HS-27A (cell line): Measurements from ENCODE around the gene AHNAK.

Experiments
- DNase-seq: peaks from one replicate; pipeline ENCODE4 v3.0.0-alpha.2; 2012; ENCODE audit warnings: low read depth, missing footprints

Gene AHNAK

DNA sequence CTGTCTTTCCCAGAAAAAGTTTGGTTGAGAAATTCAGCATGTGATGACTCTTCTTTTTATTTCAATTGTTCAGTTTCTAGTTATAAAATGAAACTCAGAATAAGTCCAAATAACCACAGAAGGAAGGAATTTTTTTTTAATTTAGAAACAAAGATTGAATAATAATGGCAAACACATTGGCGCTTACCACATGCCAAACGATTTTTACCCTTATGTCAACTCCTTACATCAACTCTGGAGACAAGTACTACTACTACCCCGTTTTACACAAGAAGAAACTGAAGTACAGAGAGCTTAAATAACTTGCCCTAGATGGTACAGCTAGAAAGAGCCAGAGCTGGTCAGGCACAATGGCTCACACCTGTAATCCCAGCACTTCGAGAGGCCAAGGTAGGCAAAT lies 52.4 kb downstream of the AHNAK start:
- no peak for DNase-seq

DNA sequence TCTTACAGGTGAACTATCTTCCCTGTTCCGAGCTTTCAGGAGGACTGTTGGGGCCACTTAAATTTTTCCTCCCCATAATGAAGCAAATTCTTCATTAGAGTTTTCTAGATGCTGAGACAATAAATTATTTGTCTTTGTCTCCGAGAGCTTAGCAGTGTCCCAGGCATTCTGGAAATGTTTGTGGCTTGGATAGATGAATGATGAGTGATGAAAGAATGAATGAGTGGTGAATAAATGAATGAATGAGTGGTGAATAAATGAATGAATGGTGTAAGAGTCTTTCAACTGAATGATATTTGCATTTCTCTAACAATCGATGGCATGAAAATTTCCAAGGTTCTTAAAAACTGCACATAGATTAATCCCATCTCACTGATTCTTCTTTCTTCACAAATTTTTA lies 52.8 kb downstream of the AHNAK start:
- DNase-seq, result no peak

DNA sequence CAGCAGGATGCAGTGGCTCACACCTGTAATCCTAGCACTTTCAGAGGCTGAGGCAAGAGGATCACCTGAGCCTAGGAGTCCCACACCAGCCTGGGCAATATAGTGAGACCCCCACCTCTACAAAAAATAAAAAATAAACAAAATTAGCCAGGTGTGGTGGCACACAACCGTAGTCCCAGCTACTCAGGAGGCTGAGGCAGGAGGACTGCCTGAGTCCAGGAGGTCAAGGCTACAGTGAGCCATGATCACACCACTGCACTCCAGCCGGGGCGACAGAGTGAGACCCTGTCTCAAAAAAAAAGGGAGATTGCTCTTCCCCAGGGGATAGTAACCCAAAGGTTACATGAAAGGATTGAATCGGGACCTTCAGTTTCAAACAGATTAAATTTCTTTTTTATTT lies 54.0 kb downstream of the AHNAK start:
- DNase-seq, result no peak

DNA sequence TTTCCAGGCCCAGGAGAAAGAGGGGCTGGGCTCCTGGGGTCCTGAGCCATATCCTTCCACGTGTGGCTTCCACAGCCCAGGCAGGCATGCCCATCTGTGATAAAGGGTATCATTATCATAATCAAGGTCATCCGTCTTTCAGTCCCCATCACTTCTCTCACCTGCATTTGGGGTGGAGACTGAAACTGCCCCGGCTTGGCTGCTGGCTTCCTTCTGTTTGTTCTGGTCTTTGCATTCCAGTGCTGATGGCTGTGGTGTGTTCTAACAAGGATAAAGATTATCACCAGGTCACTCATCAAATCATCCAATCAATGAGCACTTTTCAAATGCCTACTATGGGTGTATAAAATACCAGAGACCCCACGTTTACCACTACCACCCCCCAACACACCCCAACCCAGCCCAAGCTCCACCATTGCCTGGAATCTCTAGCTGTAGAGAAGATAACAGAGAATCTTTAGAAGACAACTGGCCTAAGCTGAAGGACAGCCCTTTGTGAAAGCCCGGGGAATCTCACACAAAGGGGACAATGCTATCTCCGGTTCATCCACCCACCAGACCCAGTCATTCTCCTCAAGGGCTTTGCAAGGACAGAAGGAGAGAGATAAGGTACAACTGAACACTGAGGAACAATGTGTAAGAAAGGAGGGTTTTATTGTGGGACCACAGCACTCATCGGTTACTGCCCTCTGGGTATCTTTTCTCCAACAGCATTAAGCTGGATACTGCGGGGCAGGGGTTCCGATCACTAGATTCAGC lies 54.9 kb downstream of the AHNAK start:
- no peak for DNase-seq

DNA sequence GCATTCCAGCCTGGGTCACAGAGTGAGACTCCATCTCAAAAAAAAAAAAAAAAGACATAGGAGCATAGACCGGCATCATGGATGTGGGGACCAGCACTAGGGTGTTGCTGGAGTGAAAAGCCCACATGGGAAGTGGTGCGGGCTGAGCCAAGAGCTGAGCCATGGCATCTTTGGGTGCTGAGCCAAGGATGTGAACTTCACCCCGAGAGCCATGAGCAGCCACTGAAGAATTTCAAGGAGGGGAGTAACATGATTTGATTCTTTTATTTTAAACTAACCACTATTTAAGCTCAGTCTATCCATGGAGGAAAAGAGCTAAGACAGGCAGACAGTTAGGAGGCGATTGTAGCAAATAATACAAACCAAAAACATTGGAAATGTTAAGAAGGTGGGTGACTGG lies 57.4 kb downstream of the AHNAK start:
- peak; percentile 62 for DNase-seq

DNA sequence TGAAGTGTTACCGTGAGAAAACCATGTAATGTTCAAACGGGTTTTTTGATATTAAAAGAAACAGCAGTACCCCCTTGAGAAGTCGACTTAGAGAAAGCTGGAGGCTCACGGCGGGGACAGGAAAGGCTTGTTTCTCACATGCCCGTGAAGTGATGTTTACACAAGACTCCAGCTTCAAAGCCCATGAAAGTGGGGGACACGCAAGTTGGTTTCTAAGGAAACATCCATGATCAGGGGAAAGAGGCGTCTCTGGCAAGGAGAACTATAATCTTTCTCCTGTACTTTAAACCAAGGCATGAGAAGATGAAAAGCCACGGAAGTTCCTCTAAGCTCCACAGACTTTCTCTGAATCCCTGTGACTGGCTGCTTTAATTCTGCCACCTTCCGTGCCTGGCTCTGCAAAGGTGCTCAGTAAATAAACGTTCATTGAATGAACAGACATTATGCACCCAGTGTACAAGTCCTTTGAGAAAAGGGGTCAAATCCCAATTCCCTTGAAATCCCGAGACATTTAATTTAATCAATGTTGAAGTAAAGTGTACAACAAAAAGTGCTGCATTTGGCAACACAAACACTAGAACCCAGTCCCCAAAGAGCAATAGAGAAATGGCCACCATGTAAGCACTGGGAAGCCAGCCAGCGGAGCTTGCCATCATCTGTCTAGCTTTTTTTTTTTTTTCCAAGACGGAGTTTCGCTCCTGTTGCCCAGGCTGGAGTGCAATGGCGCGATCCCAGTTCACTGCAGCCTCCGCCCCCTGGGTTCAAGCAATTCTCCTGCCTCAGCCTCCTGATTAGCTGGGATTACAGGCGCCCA lies 58.7 kb downstream of the AHNAK start:
- DNase-seq, result no peak

DNA sequence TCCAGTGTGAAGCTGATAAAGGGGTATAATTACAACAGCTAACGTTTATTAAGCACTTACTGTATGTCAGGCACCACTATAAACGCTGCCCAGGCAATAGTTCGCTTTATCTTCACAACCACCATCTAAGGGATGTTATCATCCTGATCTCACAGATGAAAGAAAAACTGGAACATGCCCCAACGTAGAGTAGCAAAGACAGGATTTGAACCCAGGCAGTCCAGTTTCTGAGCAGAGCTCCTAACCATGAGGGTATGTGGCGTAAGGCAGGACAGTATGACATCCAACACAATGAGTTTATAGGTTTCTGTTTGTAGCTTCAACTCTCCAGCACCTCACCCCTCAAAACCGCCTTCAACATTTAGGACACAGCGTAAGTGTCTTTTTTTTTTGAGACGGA lies 59.5 kb downstream of the AHNAK start:
- DNase-seq, result no peak

DNA sequence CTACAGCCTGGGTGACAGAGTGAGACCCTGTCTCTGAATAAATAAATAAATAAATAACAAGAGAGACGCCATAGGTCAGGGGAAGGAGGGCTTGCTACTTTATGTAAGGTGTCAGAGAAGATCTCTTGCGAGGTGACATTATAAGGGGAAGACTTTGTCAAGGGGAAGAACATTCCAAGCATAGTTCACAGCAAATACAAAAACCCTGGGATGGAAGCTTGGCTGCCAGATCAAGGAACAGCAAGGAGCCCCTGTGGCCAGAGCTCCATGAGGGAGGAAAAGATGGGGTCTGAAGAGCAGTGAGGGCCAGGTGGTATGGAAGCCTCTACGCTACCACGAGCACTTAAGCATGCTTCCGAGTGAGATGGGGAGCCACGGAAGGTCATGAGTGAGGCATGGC lies 62.3 kb downstream of the AHNAK start:
- DNase-seq, result no peak

DNA sequence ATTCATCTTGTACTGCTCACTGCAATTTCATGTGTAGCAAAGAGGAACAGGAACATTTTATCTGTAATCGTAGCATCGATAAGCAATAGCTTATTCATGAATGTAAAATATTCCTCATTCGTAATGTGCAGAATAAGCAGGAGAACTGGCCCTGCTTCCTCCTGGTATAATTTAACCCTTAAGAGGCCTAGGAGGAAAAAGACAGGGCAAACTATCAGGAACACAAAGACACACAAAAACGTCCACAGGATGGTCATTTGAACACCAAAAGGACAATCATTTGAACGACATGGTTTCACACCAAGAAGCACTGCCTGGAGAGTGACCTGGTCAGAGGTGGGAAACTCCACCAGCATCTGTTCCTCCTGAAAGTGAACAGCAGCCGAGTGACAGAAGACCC lies 63.9 kb downstream of the AHNAK start:
- no peak for DNase-seq

DNA sequence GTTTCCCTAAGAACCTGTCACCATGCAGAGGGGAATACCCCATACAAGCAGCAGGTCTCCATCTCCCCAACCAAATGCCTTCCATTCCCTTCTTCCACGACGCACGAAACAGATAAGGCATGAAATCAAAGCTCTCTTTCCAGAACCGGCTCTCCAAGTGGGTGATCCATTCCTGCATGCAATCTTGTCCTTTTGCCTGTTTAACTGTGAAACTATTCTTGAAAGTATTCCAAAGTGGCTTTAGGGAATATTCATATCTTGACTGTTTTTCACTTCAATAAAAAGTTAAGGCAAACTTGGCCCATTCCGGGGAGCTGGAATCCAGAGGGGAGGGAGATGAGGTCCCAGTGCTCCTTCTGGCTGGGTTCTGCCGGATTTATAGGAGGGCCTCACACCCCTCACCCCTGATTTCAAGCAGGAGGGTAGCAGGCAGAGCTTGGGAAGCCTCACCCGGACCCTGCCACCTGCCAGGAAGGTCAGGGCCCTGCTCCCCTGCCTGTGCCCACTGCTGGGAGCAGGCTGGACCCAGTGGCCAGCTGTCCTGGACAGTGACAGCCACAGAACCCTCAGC lies 66.9 kb downstream of the AHNAK start:
- no peak for DNase-seq

DNA sequence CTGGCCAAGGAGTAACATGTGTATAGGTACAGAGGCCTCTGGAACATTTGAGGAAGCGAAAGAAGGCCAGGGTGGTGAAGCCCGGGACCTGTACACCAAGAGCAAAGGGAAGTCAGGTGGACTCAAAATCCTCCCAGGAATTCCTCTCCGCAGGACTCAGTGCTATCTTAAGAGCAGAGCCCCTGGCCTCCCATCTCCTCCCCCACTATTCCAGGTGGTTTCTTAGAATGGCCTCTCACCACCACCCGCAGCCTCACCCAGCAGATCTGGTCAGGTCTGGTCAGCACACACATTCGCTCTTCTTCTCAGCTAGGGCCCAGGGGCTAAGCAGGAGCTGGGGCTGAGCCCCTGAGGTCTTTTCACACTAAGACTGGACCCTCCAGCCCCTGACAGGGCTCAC lies 68.7 kb downstream of the AHNAK start:
- no peak for DNase-seq

DNA sequence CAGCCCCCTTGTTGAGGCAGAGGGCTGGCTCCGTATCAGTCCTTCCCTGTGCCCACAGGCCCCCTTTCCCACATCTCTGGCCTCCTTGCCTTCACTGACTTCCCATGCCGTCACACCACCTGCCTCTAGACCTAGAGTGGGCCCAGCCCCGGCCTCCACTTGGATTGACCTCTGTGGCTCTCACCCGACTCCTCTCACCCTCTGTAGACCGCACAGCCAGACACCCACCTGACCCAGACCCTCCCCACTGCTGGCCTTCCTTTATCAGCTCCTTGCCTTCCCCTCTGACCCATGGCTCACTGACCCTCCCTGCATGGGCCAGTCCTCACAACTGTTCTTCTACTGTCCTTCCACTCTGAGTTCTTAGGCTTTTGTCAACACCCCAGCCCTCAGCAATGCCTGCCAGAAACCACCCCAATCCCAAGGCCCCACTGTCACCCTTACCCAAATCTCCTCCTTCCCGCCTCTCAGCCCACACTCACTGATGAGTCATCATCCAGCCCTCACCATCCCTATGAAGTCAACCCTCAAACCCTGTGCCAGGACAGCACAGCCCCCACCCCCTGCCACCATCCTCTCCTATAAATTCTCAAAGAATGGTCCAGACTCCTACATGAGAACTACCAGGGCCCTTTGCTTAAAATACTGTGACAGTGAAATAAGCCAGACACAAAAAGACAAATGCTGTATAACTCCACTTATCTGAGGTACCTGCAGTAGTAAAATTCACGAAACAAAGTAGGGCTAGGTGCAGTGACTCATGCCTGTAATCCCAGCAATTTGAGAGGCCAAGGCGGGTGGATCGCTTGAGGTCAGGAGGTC lies 74.3 kb downstream of the AHNAK start:
- DNase-seq, result peak; percentile 96

DNA sequence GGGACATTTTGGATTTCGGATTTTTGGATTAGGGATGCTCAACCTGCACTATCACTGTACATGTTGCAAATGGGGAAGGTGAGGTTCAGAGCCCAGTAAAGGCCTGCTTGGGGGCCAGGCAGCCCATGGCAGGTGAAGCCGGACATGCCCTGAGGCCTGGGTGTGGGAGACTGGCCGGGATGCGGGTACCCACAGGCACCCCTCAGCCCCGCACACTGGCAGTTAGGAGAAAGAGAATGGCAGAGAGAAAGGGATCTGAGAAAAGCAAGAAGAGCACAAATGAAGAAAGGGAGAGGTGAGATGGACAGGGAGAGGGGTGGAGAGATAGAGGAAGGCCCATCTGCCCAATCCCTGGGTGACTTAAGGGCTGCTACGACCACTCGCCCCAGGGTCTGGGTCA lies 75.0 kb downstream of the AHNAK start:
- DNase-seq, result no peak

DNA sequence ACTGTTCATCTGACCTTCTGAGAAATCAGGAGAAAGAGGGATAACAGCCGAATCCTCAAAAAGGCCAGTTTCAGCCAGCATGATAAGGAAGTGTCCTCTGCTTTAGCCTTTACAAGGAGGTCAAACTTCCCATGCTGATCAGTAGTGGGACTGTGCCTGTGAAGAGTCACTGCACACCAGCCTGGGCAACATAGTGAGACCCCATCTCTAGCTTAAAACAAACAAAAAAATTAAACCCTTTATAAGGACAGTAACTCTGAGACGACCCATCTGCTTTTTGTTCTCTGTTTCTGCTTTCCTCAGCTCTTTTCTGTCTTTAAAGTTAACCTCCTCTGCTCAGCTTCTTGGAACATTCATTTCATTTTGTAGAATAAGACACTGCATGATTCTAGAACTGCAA lies 78.0 kb downstream of the AHNAK start:
- DNase-seq, result no peak

DNA sequence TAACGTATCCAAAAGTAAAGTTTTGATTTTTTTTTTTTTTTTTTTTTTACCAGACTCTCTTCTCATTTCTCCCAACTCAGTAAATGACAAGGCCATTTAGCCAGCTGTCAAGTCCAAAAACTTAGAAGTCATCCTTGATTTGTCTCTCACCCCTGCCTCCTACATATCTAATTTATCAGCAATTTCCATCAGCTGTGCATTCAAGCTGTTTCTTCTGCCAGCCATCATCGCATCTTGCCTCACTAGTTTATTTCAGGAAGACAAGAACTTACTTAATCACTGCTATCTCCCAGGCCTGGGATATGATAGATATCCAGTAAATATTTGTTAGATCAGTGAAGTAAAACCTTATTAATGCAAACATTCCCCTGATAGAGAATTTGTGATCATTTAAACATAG lies 80.2 kb downstream of the AHNAK start:
- DNase-seq, result no peak

DNA sequence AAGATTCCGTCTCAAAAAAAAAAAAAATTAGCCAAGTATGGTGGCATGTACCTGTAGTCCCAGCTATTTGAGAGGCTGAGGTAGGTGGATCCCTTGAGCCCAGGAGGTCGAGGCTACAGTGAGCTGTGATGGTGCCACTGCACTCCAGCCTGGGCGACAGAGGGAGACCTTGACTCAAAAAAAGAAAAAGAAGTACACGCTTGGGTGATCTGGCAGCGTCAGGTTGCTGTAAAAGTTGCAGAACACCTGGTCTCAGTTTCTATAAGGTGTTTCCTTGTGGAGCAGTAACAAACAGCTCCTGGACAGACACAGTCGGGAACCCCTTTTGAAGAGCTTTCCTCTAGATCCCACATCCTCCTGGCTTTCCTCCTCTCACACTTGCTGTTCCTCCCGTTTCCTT lies 82.0 kb downstream of the AHNAK start:
- DNase-seq, result no peak

DNA sequence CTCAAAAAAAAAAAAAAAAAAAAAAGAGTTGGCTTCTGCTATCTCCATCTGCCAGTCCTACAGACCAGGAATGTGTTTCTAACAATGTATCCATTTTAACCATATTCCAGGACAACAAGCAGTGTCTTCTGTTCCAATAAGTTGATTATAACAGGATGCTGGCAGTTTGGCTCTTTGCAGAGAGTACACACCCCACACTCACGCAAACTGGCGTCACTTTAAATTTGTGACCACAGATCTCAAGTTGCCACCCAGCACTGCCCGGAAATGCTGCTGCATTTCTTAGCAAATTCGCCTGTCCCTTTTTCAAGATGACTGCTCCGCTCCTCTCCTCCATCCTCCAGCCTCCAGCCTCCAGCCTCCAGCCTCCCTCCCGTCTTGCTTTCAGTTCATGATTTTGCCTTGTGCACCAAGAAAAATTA lies 83.5 kb downstream of the AHNAK start:
- no peak for DNase-seq

DNA sequence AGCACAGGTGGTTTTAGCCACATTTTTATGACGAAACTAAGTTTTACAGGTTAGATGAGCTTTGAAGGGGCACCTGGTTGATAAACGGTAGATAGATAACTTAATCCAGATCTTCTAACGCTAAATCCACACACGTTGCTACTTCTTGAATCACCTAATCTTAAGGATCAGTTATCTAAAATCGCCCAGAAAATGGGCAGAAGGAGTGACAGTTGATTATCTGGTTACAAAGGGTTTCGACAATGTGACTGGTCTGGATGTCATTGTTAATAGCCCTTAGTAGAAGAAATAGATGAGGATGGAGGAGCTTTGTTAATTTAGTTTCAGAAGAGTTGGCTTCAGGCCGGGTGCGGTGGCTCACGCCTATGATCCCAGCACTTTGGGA lies 84.1 kb downstream of the AHNAK start:
- no peak for DNase-seq

DNA sequence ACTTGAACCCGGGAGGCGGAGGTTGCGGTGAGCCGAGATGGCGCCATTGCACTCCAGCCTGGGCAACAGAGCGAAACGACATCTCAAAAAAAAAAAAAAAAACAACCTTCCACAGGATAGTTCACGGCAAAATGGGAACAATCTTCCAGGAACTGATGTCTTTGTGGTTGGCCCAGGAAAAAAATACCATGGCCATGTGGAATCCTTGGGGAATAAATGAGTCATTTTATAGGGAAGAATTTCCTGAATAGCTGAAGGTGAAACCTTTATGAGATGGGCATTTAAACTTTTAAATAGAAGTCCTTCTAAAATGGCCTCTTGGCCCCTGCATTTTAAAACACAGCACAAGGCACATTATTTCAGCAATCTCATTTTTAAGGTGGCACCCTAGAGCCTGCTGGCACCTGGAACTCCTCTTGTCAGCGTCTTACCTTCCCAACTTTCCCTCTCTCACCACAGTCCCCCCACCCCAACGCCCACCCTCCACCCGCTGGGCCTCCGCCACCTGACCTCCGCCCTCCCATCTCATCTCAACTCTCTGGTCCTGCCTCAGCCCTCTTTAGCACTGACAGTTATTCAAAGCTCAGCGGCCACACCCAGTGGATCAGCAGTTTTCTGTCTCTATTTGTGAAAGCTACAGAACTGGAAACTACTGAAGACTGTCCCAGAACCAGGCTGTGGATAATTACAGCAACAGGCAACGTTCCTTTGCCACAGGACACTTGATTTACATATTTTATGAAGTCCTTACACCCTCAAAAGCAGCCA lies 84.7 kb downstream of the AHNAK start:
- DNase-seq, result peak; percentile 69

DNA sequence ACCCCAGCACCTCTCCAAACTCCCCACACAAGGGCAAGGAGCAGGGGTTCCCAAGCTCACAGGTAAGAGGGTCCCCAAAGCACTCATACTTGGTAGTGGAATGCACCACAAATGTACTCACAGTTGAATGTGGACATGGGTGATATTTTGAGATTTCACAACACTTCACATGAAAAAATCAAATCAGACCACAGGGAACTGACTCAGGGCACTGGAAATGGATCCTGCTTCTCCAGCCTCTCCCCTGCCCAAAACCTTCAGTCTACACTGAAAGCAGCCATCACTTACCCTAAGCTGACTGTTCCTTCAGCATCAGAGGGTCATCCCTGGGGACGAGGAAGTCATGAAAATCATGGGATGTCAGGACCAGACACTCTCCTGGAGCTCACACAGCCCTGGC lies 87.5 kb downstream of the AHNAK start:
- no peak for DNase-seq

DNA sequence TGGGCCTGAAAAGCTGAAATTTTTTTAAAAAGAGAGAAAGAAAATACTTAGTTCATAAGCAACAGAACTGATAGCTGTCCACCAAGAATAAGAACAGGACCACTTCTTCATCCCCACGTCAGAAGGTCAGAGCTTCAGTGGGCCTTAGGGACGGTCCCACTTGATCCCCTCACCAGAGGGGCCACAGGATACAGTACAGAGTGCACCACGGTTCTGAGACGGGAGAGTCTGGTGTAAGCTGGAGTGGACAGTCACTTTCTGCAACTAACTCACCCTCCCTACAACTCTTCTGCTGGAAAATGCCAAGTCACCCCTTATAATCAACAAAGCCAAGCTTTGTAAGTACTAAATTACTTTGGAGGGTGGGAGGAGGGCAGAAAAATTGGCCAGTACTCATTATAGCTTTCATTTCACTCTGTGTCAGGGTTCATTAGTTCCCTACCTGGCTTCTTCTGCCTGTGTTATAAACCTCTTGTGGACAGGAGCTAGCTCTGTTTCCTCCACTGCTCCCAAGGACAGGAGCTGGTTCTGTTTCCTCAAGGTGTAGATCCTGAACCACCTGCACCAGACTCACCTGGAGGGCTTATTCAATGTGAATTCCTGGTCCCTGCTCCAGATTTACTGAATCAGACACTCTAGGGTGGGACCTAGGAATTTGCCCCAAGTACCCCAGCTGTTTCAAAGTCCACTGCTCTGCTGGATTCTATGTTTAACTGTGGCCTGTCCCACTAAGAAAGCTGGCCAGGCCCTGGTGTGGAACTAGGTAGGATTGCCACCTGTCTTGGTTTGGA lies 88.2 kb downstream of the AHNAK start:
- DNase-seq, result no peak
